H4 (cell line): Measurements from ENCODE around the gene YWHAH. TPM values are rescaled to one million over a fixed set of nuclear protein-coding genes. Genes with fewer than 3 reads are reported as not detected.

ENCODE experiments used
- DNase-seq: peaks from one replicate; pipeline ENCODE4 v3.0.0-alpha.2; 2015; ENCODE audit warnings: low spot score
- total RNA-seq: library from RNA; depleted of rRNA; stranded (reverse); fragments of >200 nt; shearing (Covaris generic); gene quantifications from 2 replicates; pipeline ENCODE4 v1.2.3, GENCODE V29; 2014; rRNA removed

Gene YWHAH
- total RNA-seq, result 84.5 and 105 TPM in 2 replicates

- DNase-seq, result peak; percentile 81
Measured at GRCh38 chr22:31943978-31944699, at the start of gene YWHAH. Gene YWHAH, plus strand, starts transcription at chr22:31944535. Its CDS starts 199 bp downstream, at chr22:31944734.

- no peak for DNase-seq
Measured at GRCh38 chr22:31895411-31896123, 48.8 kb upstream of the YWHAH start.

- no peak for DNase-seq
Measured at GRCh38 chr22:31896472-31896871, 47.9 kb upstream of the YWHAH start.

- DNase-seq, result no peak
Measured at GRCh38 chr22:31897842-31898805, 46.2 kb upstream of the YWHAH start.

- DNase-seq, result no peak
Measured at GRCh38 chr22:31898926-31899325, 45.4 kb upstream of the YWHAH start.

- no peak for DNase-seq
Measured at GRCh38 chr22:31899669-31900068, 44.7 kb upstream of the YWHAH start.

- DNase-seq, result no peak
Measured at GRCh38 chr22:31901388-31902137, 42.8 kb upstream of the YWHAH start.

- DNase-seq, result no peak
Measured at GRCh38 chr22:31904651-31905050, 39.7 kb upstream of the YWHAH start.

GRCh38 chr22:31905356-31905755, 39.0 kb upstream of the YWHAH start:
- no peak for DNase-seq

GRCh38 chr22:31906086-31906485, 38.2 kb upstream of the YWHAH start:
- DNase-seq, result no peak

GRCh38 chr22:31906569-31906968, 37.8 kb upstream of the YWHAH start:
- no peak for DNase-seq

- DNase-seq, result no peak
Measured at GRCh38 chr22:31909977-31910376, 34.4 kb upstream of the YWHAH start.

- DNase-seq, result no peak
Measured at GRCh38 chr22:31911565-31912406, 32.5 kb upstream of the YWHAH start.

- DNase-seq, result no peak
Measured at GRCh38 chr22:31912407-31912743, 32.0 kb upstream of the YWHAH start.

- DNase-seq, result no peak
Measured at GRCh38 chr22:31915586-31915985, 28.7 kb upstream of the YWHAH start.

GRCh38 chr22:31917227-31917921, 27.0 kb upstream of the YWHAH start:
- no peak for DNase-seq

- DNase-seq, result no peak
Measured at GRCh38 chr22:31919730-31920129, 24.6 kb upstream of the YWHAH start.

GRCh38 chr22:31920306-31920705, 24.0 kb upstream of the YWHAH start:
- DNase-seq, result no peak

- DNase-seq, result no peak
Measured at GRCh38 chr22:31921106-31921505, 23.2 kb upstream of the YWHAH start.

GRCh38 chr22:31922534-31922933, 21.8 kb upstream of the YWHAH start:
- no peak for DNase-seq
